ENCODE data around the gene BSDC1. TPM values are rescaled to one million over a fixed set of nuclear protein-coding genes. Genes with fewer than 3 reads are reported as not detected.

The BSDC1 gene
- total and polyA plus RNA-seq, 10 of the 15 experiments (the other 5 are each of a cell fraction or from before 2014, with no cell fraction given) = 3.0 to 39.7 (median 22.8) TPM

DNA sequence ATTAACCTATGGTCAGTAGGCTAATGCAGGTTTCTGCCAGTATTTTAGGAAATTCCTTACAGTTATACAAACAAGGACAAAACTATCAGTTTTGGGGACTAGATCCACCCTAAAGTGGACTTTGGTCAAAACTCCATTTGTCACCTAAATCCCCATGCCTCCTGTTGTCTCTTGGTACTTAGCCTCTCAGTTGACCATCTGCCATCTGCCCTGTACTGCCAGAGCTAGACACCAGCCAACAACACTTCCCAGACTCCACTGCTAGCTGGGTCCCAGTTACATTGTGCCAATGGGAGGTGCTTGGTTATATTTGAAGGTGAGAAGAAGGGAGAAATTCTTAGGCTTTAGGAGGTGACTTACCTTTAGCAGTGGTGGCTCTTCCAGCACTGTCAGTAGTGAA, 17.0 kb upstream of the BSDC1 start:
- no peak for DNase-seq (ENCODE audit: low read depth, low spot score)
- Histone ChIP-seq H3K36me3 (ENCODE audit: control insufficient read depth in 2 of 2, insufficient read depth in 2 of 2, low read length in 1 of 2) (no peaks in the 10 kb centered on the region), H4K20me1 (ENCODE audit: control insufficient read depth, insufficient read depth) (no peaks in the 10 kb centered on the region), H3K4me1 (ENCODE audit: control insufficient read depth, insufficient read depth, low read length) (no peaks in the 10 kb centered on the region; the same call in 1 of the 2 replicates), H3K9me3 (replicated peaks; ENCODE audit: control insufficient read depth, insufficient read depth, low read length) (no peaks in the 10 kb centered on the region; the same call in 2 of the 3 replicates), H2AFZ (ENCODE audit: control insufficient read depth, low read depth, low read length) (no peak overlapping the region), H3K27ac (ENCODE audit: control insufficient read depth, insufficient read depth) (no peak overlapping the region), H3K4me3 (no peak overlapping the region), H3K4me2 (ENCODE audit: control insufficient read depth, insufficient read depth) (no peak overlapping the region), H3K27me3 (replicated peaks in 1 of 2; ENCODE audit: control insufficient read depth in 2 of 2, insufficient read depth in 2 of 2, low read length in 1 of 2) (no peaks in the 10 kb centered on the region), H3K79me2 (ENCODE audit: control insufficient read depth, insufficient read depth, low read length) (no peaks in the 10 kb centered on the region), H3K9ac (ENCODE audit: control insufficient read depth, insufficient read depth, low read length) (no peak overlapping the region)
- in situ Hi-C loops (cut with MboI) (no loop called here), intact Hi-C loops (cut with micrococcal nuclease; ENCODE audit: unreplicated experiment) (loop anchor here (5.0 kb wide), 2 partner anchors 209 to 449 kb away; partner anchors contain the start of gene CCDC28B)
- no peak for FAIRE-seq
- ChIA-PET CTCF (interaction anchor here (1.0 to 5.6 kb wide), 5 partner anchors 9 to 195 kb away, joined by 3 to 87 read pairs (median 6); partner anchors contain the start of gene BSDC1), RAD21 (ENCODE audit: unreplicated experiment) (interaction anchor here (0.6 to 1.2 kb wide), 4 partner anchors 11 to 195 kb away, joined by 3 to 6 read pairs (median 3); partner anchors contain the start of gene BSDC1), SMC1A (ENCODE audit: uncharacterized antibody, unreplicated experiment) (interaction anchor here (0.9 to 2.0 kb wide), 8 partner anchors 9 to 195 kb away, joined by 3 to 9 read pairs (median 4); partner anchors contain the start of gene BSDC1), POLR2A (interaction anchor here (1.1 to 1.2 kb wide), 2 partner anchors 10 to 17 kb away, joined by 3 to 4 read pairs; partner anchors contain the start of gene BSDC1)
- no TSS peak for BruUV-seq (replicated peaks)
- no peak for ATAC-seq
- TF ChIP-seq EGR1 (IDR thresholded peaks at IDR 0.05; ENCODE audit: borderline replicate concordance in 1 of 2, low read depth in 2 of 2, low read length in 2 of 2) (no peak), LARP7 (IDR thresholded peaks at IDR 0.05) (no peak), SUPT20H (IDR thresholded peaks at IDR 0.05; ENCODE audit: borderline replicate concordance, control insufficient read depth, low read depth, low read length) (no peak), RCOR1 (conservative IDR thresholded peaks at IDR 0.05; ENCODE audit: low read depth, low read length) (no peak), CEBPB (IDR thresholded peaks at IDR 0.05; ENCODE audit: borderline replicate concordance in 1 of 2, low read depth in 2 of 2, low read length in 2 of 2) (no peak), WRNIP1 (IDR thresholded peaks at IDR 0.05; ENCODE audit: borderline replicate concordance, low read depth, low read length) (no peak), ESRRA (IDR thresholded peaks at IDR 0.05; ENCODE audit: low read length) (no peak), RB1 (IDR thresholded peaks at IDR 0.05; ENCODE audit: borderline replicate concordance) (no peak), SRF (IDR thresholded peaks at IDR 0.05; ENCODE audit: low read depth in 2 of 2, low read length in 2 of 2) (no peak), PML (IDR thresholded peaks at IDR 0.05; ENCODE audit: low read length) (no peak)
- TF ChIP-seq, protein P1, sequence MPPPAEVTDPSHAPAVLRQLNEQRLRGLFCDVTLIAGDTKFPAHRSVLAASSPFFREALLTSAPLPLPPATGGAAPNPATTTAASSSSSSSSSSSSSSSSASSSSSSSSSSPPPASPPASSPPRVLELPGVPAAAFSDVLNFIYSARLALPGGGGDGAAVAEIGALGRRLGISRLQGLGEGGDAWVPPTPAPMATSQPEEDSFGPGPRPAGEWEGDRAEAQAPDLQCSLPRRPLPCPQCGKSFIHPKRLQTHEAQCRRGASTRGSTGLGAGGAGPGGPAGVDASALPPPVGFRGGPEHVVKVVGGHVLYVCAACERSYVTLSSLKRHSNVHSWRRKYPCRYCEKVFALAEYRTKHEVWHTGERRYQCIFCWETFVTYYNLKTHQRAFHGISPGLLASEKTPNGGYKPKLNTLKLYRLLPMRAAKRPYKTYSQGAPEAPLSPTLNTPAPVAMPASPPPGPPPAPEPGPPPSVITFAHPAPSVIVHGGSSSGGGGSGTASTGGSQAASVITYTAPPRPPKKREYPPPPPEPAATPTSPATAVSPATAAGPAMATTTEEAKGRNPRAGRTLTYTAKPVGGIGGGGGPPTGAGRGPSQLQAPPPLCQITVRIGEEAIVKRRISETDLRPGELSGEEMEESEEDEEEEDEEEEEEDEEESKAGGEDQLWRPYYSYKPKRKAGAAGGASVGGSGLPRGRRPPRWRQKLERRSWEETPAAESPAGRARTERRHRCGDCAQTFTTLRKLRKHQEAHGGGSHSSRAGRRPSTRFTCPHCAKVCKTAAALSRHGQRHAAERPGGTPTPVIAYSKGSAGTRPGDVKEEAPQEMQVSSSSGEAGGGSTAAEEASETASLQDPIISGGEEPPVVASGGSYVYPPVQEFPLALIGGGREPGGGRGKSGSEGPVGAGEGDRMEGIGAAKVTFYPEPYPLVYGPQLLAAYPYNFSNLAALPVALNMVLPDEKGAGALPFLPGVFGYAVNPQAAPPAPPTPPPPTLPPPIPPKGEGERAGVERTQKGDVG (CRISPR knock-in tag; IDR thresholded peaks at IDR 0.05) = no peak
- TF ChIP-seq, protein P2, sequence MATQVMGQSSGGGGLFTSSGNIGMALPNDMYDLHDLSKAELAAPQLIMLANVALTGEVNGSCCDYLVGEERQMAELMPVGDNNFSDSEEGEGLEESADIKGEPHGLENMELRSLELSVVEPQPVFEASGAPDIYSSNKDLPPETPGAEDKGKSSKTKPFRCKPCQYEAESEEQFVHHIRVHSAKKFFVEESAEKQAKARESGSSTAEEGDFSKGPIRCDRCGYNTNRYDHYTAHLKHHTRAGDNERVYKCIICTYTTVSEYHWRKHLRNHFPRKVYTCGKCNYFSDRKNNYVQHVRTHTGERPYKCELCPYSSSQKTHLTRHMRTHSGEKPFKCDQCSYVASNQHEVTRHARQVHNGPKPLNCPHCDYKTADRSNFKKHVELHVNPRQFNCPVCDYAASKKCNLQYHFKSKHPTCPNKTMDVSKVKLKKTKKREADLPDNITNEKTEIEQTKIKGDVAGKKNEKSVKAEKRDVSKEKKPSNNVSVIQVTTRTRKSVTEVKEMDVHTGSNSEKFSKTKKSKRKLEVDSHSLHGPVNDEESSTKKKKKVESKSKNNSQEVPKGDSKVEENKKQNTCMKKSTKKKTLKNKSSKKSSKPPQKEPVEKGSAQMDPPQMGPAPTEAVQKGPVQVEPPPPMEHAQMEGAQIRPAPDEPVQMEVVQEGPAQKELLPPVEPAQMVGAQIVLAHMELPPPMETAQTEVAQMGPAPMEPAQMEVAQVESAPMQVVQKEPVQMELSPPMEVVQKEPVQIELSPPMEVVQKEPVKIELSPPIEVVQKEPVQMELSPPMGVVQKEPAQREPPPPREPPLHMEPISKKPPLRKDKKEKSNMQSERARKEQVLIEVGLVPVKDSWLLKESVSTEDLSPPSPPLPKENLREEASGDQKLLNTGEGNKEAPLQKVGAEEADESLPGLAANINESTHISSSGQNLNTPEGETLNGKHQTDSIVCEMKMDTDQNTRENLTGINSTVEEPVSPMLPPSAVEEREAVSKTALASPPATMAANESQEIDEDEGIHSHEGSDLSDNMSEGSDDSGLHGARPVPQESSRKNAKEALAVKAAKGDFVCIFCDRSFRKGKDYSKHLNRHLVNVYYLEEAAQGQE (IDR thresholded peaks at IDR 0.05; ENCODE audit: low read depth, low read length) = no peak
- TF ChIP-seq, protein P3, sequence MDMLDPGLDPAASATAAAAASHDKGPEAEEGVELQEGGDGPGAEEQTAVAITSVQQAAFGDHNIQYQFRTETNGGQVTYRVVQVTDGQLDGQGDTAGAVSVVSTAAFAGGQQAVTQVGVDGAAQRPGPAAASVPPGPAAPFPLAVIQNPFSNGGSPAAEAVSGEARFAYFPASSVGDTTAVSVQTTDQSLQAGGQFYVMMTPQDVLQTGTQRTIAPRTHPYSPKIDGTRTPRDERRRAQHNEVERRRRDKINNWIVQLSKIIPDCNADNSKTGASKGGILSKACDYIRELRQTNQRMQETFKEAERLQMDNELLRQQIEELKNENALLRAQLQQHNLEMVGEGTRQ (IDR thresholded peaks at IDR 0.05; ENCODE audit: borderline replicate concordance, low read depth, low read length) = no peak

All from GM12878 (cell line).